Activated T-helper 1 cell treated with Interleukin-2 at 50 U/mL for 16 hours (primary cell): ENCODE data around the gene NRN1L.

Experiments used
- DNase-seq: peaks from one replicate; pipeline ENCODE4 v3.0.0-alpha.2; 2020; ENCODE audit warnings: low read depth

NRN1L gene

DNA sequence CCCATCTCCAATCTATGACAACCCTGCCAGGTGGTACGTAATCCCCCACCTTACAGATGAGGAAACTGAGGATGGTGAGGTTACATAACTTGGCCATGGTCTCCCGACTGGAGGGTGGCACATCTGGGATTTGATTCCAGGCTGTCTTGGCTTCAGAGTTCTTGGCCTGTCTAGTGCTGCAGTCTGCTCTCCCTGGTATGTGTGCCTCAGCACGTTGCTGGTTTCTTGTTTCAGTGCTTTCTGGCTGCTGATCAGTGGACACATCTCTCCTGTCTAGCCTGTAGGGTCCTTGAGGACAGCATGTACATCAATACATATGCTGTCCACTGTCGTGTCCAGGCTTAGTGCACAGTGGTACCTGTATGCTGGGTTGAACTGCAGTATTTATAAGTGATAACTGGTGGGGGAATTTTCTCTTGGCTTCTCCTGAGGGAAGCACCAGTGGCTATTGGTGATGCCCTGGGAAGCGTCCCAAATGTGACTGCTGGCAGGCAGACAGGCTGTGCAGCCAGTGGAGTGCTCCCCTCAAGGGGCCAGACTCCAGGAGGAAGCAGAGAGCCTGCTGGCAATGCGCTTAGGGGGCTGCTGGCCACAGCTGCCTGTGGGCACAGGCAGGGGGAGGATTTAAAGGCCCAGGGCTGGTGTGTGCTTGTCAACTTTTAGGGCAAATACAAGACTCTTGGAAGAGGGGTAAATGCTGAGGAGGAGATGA, 32.6 kb downstream of the NRN1L start:
- DNase-seq, result no peak

DNA sequence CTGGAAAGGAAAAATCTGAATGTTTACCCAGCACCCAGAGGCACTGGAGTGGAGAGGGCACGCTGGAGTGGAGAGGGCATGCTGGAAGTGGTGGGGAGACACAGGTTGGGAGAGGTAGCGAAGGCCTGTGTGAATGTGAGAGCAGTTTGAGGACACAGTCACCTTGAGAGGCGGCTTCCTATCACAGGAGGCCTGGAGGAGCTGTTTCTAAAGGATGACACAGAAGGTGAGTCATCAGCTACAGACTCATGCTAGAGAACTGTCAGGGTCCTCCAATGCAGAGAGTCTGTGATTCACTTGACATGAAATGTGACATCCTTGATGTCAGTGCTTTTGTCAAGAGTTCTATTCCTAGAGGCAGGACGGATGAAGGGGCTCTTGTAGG, 33.2 kb downstream of the NRN1L start:
- no peak for DNase-seq

GRCh38 chr16:67919622-67920221, 35.0 kb downstream of the NRN1L start:
- no peak for DNase-seq

- no peak for DNase-seq
Measured at GRCh38 chr16:67922221-67922620, 37.5 kb downstream of the NRN1L start.

DNA sequence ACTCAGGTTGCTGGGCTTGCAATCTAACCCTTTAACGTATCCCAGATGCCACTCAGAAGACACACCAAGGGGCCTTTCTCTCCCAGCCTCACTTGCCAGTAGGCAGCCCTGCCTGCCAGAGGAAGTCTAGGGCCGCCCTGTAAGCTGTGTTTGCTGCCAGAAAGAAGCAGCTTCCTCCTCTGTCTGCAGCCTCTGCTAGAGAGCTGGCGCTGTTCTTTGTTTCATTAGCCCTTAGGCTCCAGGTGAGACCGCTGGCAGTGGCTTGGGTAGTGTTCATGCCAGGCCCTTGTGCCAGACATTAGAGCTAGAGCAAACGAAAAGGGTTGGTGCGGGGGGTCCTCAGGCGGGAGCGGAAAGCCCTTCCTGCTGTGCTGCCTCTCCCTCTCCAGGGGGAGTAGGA, 38.1 kb downstream of the NRN1L start:
- no peak for DNase-seq

- no peak for DNase-seq
Measured at GRCh38 chr16:67923414-67924116, 38.9 kb downstream of the NRN1L start.

DNA sequence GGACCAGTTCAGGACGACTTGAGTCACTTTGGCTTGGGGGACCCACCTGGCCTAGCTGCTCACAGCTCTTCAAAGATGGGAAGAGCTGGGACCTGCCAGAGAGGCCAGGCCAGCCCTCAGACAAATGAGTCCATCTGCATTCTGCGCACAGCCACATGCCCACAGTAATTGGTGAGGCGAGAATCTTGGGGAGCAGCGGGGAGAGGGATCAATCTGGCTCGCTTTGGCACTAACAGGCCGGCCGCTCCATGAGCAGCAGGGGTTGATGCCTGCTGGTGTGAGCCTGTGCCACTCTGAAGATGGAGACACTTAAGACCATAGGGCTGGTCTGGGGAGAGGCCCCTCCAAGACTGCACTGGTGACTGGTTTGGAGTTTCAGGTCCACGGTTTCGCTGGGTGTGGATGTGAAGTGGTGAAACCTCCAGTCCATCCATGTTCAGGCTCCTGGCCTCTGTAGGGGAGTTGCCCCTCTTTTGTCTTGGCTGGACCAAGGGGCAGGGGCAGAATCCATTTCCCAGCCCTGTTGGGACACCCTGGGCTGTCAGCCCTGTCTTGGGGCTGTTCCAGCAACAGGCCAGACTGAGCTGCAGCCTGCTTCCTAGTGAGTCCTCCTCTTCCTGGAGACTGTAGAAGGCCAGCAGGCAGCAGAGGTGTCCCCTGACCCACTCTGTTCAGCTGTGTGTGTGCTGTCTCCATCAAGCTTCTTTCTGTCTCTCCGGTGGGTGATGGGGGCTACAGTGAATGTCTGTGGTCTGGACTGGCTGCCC, 39.6 kb downstream of the NRN1L start:
- no peak for DNase-seq

- no peak for DNase-seq
Measured at GRCh38 chr16:67926181-67926750, 41.6 kb downstream of the NRN1L start.

- no peak for DNase-seq
Measured at GRCh38 chr16:67927131-67927941, 42.7 kb downstream of the NRN1L start.

DNA sequence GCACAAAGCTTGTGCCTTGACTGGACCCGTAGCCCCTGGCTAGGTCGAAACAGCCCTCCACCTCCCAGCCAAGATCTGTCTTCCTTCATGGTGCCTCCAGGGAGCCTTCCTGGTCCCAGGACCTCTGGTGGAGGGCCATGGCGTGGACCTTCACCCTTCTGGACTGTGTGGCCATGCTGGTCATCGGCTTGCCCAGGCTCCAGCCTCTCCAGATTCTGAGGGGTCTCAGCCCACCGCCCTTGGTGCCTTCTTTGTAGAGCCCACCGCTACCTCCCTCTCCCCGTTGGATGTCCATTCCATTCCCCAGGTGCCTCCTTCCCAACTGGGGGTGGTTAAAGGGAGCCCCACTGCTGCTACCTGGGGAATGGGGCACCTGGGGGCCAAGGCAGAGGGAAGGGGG, 43.5 kb downstream of the NRN1L start:
- DNase-seq, result no peak

GRCh38 chr16:67928561-67929364, 44.1 kb downstream of the NRN1L start:
- peak; percentile 56 for DNase-seq

DNA sequence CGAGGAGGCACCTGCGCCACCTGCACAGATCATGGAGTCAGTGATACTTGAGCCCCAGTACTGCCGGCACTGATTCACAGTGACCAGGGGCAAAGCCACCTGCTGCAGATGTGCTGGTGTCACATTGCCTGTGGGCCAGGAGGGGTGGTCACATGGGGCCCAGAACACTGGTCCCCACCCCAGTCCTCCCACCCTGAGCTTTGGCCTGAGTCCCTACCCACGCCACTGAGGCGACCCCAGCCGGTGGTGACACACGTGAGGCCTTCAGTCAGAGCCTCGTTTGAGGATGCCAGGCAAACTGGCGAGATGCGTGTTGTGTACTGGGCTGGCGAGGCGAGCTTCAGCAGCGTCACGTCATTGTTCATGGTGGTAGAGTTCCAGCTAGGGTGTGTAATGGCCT, 45.5 kb downstream of the NRN1L start:
- no peak for DNase-seq

GRCh38 chr16:67930678-67931211, 46.1 kb downstream of the NRN1L start:
- no peak for DNase-seq

GRCh38 chr16:67931712-67932461, 47.2 kb downstream of the NRN1L start, which contains the start of gene CTRL:
Gene CTRL, minus strand, starts transcription at chr16:67931862. Its CDS starts 10 bp downstream, at chr16:67931852.
- no peak for DNase-seq

DNA sequence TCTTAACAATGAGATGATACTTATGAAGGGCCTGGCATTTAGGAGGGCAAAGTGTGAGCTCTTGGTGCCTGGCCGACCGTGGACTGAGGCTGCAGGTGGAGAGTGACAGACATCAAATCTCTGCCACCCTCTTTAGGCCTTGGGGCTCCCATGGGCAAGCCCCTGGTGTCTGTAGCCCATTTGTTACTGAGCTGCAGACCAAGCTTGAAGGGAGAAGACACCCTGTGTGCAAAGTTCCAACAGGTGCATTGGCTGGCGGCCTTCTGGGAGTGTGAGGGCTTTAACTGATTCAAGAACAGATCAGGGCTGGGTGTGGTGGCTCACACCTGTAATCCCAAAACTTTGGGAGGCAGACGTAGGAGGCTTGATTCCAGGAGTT, 47.8 kb downstream of the NRN1L start:
- DNase-seq, result no peak

GRCh38 chr16:67933805-67934204, 49.1 kb downstream of the NRN1L start:
- DNase-seq, result no peak

- DNase-seq, result no peak
Measured at GRCh38 chr16:67934306-67935100, 49.8 kb downstream of the NRN1L start.

DNA sequence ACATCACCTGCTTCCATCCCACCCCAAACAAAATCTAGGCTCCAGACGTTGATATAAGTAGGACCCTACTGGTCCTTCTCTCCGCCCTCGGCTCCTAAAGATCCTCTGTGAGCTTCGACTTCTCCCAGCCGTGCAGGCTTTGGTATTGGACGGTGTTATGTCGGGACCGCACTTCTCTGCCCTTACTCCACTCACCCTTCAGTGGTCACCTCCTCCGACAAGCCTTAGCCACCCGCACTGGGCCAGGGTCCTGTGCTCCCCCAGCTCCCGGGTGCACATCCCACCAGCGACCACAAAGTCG, 50.4 kb downstream of the NRN1L start:
- DNase-seq, result no peak
